GM23338 (cell line): Measurements from ENCODE around the gene MTPN. TPM values are rescaled to one million over a fixed set of nuclear protein-coding genes. Genes with fewer than 3 reads are reported as not detected.

ENCODE experiments used
- ATAC-seq: fragments of 200-7000 bp; cut with Tn5 transposase; 3 replicates; pipeline ENCODE4 v1.9.1; 2020
- DNase-seq: peaks from one replicate; pipeline ENCODE4 v3.0.0-alpha.2; 2015; ENCODE audit warnings: low spot score
- H2AFZ ChIP-seq: fragments of 200-600 bp; sonication (generic); 2 replicates; pipeline ENCODE4 v1.8.0; 2016; ENCODE audit warnings: antibody characterized with exemption, mild to moderate bottlenecking, moderate library complexity
- H3F3A ChIP-seq: fragments of 200-600 bp; sonication (generic); replicated peaks from 2 replicates; pipeline ENCODE4 v1.8.0; 2017; ENCODE audit warnings: antibody characterized with exemption, mixed run types, low read depth
- H3K27ac ChIP-seq: fragments of 200-600 bp; sonication (generic); 2 replicates; pipeline ENCODE4 v1.6.1; 2016; ENCODE audit warnings: low read depth
- H3K27me3 ChIP-seq: fragments of 200-600 bp; sonication (generic); 2 replicates; pipeline ENCODE4 v1.8.0; 2016; ENCODE audit warnings: mild to moderate bottlenecking, mixed run types, moderate library complexity; ENCODE audit not compliant: insufficient read depth
- H3K36me3 ChIP-seq: fragments of 200-600 bp; sonication (generic); 2 replicates; pipeline ENCODE4 v1.8.0; 2016; ENCODE audit warnings: mild to moderate bottlenecking; ENCODE audit not compliant: insufficient read depth
- H3K4me1 ChIP-seq: fragments of 200-600 bp; sonication (generic); 2 replicates; pipeline ENCODE4 v1.8.0; 2016; ENCODE audit warnings: mild to moderate bottlenecking, moderate library complexity; ENCODE audit not compliant: insufficient read depth
- H3K4me2 ChIP-seq: fragments of 200-600 bp; sonication (generic); 2 replicates; pipeline ENCODE4 v1.7.1; 2017; ENCODE audit warnings: mixed run types
- H3K4me3 ChIP-seq: fragments of 200-600 bp; sonication (generic); 2 replicates; pipeline ENCODE4 v1.6.1; 2016; ENCODE audit warnings: mixed run types
- H3K79me2 ChIP-seq: fragments of 200-600 bp; sonication (generic); replicated peaks from 2 replicates; pipeline ENCODE4 v1.8.0; 2017; ENCODE audit warnings: mild to moderate bottlenecking; ENCODE audit not compliant: insufficient read depth
- H3K9me2 ChIP-seq: fragments of 200-600 bp; sonication (generic); 2 replicates; pipeline ENCODE4 v1.8.0; 2017; ENCODE audit not compliant: insufficient read depth
- H4K20me1 ChIP-seq: fragments of 200-600 bp; sonication (generic); replicated peaks from 2 replicates; pipeline ENCODE4 v1.8.0; 2017; ENCODE audit warnings: mild to moderate bottlenecking; ENCODE audit not compliant: insufficient read depth
- H3K27ac Mint-ChIP-seq: 2 replicates; pipeline ENCODE4 v1.8.0; 2020; ENCODE audit warnings: inconsistent platforms, mild to moderate bottlenecking, moderate library complexity, mixed read lengths
- H3K27me3 Mint-ChIP-seq: 3 replicates; pipeline ENCODE4 v1.8.0; 2022; ENCODE audit warnings: low read depth, mild to moderate bottlenecking, moderate library complexity, mixed read lengths, inconsistent platforms; ENCODE audit not compliant: insufficient read depth, poor library complexity
- H3K36me3 Mint-ChIP-seq: 3 replicates; pipeline ENCODE4 v1.8.0; 2021; ENCODE audit warnings: low read depth, mild to moderate bottlenecking, inconsistent platforms, moderate library complexity, mixed read lengths
- H3K4me1 Mint-ChIP-seq: 3 replicates; pipeline ENCODE4 v1.8.0; 2020; ENCODE audit warnings: mild to moderate bottlenecking, inconsistent platforms, mixed read lengths
- H3K4me3 Mint-ChIP-seq: 3 replicates; pipeline ENCODE4 v1.8.0; 2021; ENCODE audit warnings: moderate library complexity, mild to moderate bottlenecking, inconsistent platforms, mixed read lengths
- H3K9me3 Mint-ChIP-seq: 3 replicates; pipeline ENCODE4 v1.8.0; 2020; ENCODE audit warnings: moderate library complexity, mild to moderate bottlenecking, inconsistent platforms, mixed read lengths
- CREB1 ChIP-seq: fragments of 250-450 bp; sonication (Bioruptor Pico); IDR thresholded peaks from 2 replicates; pipeline ENCODE4 v1.5.0; 2020; ENCODE audit warnings: low read depth, mild to moderate bottlenecking, moderate library complexity
- CTCF ChIP-seq, 2 experiments: fragments of 200-600 bp in 1 of 2; sonication (generic) in 1 of 2; conservative IDR thresholded peaks; 2 replicates each; pipeline versions ENCODE4 v1.5.1 to v1.6.1; 2016 to 2017; ENCODE audit warnings: antibody characterized with exemption in 2 of 2, low read depth in 2 of 2, mild to moderate bottlenecking in 2 of 2, moderate library complexity in 1 of 2
- ETS1 ChIP-seq: IDR thresholded peaks from 2 replicates; pipeline ENCODE4 v1.6.1; 2016; ENCODE audit warnings: antibody characterized with exemption
- EZH2 ChIP-seq: fragments of 200-600 bp; sonication (generic); IDR thresholded peaks from one replicate; pipeline ENCODE4 v1.8.0; 2017; ENCODE audit warnings: antibody characterized with exemption, mild to moderate bottlenecking, low read depth; ENCODE audit not compliant: unreplicated experiment
- EZH2phosphoT487 ChIP-seq: fragments of 200-600 bp; sonication (generic); IDR thresholded peaks from one replicate; pipeline ENCODE4 v1.8.1; 2018; ENCODE audit warnings: antibody characterized with exemption; ENCODE audit not compliant: unreplicated experiment
- JUNB ChIP-seq: IDR thresholded peaks from one replicate; pipeline ENCODE4 v1.6.1; 2016; ENCODE audit warnings: antibody characterized with exemption; ENCODE audit not compliant: unreplicated experiment
- NANOG ChIP-seq: IDR thresholded peaks from 2 replicates; pipeline ENCODE4 v1.6.1; 2016; ENCODE audit warnings: antibody characterized with exemption, borderline replicate concordance
- POLR2AphosphoS5 ChIP-seq: IDR thresholded peaks from 2 replicates; pipeline ENCODE4 v1.6.1; 2016; ENCODE audit warnings: antibody characterized with exemption, low read depth
- REST ChIP-seq: IDR thresholded peaks from one replicate; pipeline ENCODE4 v1.6.1; 2018; ENCODE audit warnings: antibody characterized with exemption; ENCODE audit not compliant: unreplicated experiment
- STAT1 ChIP-seq: IDR thresholded peaks from one replicate; pipeline ENCODE4 v1.6.1; 2016; ENCODE audit warnings: antibody characterized with exemption; ENCODE audit not compliant: unreplicated experiment
- ZNF114 ChIP-seq: fragments of 250-450 bp; sonication (Bioruptor Pico); IDR thresholded peaks from 2 replicates; pipeline ENCODE4 v1.5.0; 2020; ENCODE audit warnings: mild to moderate bottlenecking, moderate library complexity
- ZNF331 ChIP-seq: fragments of 250-450 bp; sonication (Bioruptor Pico); IDR thresholded peaks from 2 replicates; pipeline ENCODE4 v1.5.0; 2020; ENCODE audit warnings: low read depth, mild to moderate bottlenecking, moderate library complexity
- ZNF462 ChIP-seq: fragments of 250-450 bp; sonication (Bioruptor Pico); IDR thresholded peaks from 2 replicates; pipeline ENCODE4 v1.5.0; 2020; ENCODE audit warnings: mild to moderate bottlenecking, moderate library complexity
- polyA plus RNA-seq: library from polyadenylated mRNA; unstranded; fragments of >200 nt; fragmentation: Nextera tagmentation; extraction: Ambion mirVana; gene quantifications from 2 replicates; pipeline ENCODE4 v1.2.1, GENCODE V29; 2016
- total RNA-seq: library from RNA; depleted of rRNA; stranded (reverse); fragments of >200 nt; shearing (Covaris generic); gene quantifications from 2 replicates; pipeline ENCODE4 v1.2.3, GENCODE V29; 2014

Gene MTPN
- total and polyA plus RNA-seq, 2 experiments from 2014 or later: 87.7 to 90.3 TPM

GRCh38 chr7:135964274-135964673, 12.9 kb downstream of the MTPN start:
- Histone ChIP-seq H3K4me3 (no peak overlapping the region), H3K4me2 (no peak overlapping the region), H4K20me1 (peaks cover 13% of the 10 kb centered on the region), H3K36me3 (no peaks in the 10 kb centered on the region), H3K27ac (no peak overlapping the region), H3K4me1 (no peaks in the 10 kb centered on the region), H3K79me2 (peaks cover 96% of the 10 kb centered on the region), H3F3A (no peaks in the 10 kb centered on the region), H3K9me2 (no peaks in the 10 kb centered on the region), H3K27me3 (no peaks in the 10 kb centered on the region), H2AFZ (no peak overlapping the region)
- ATAC-seq: no peak
- Mint-ChIP-seq H3K27ac (no peak overlapping the region), H3K36me3 (no peaks in the 10 kb centered on the region), H3K9me3 (no peaks in the 10 kb centered on the region), H3K27me3 (no peaks in the 10 kb centered on the region), H3K4me1 (peaks cover 8% of the 10 kb centered on the region; the same call in 1 of the 3 replicates), H3K4me3 (no peak overlapping the region)
- TF ChIP-seq CREB1 (CRISPR knock-in tag): no peak
- TF ChIP-seq NANOG: no peak
- TF ChIP-seq EZH2: no peak
- TF ChIP-seq POLR2AphosphoS5: no peak
- TF ChIP-seq ZNF331 (CRISPR knock-in tag): no peak
- no peak for TF ChIP-seq JUNB
- no peak for TF ChIP-seq ZNF462 (CRISPR knock-in tag)
- TF ChIP-seq REST: no peak
- no peak for TF ChIP-seq STAT1
- no peak for TF ChIP-seq CTCF (conservative IDR thresholded peaks at IDR 0.05; ENCODE audit: low read depth in 2 of 2)
- no peak for TF ChIP-seq EZH2phosphoT487
- no peak for TF ChIP-seq ZNF114 (CRISPR knock-in tag)
- TF ChIP-seq ETS1: no peak
- DNase-seq: no peak
